Islet of Langerhans (tissue), 1 donor: ENCODE measurements around the gene B3GNT7.
"Not testable (repeated sequence)": the region's sequence is repeated elsewhere in the genome, so short reads cannot be mapped to it uniquely, and the experiment has no call there.

Source experiments
- FAIRE-seq: peaks from one replicate; lab custom pipeline; 2011; peaks lifted over from hg19 to GRCh38; lab: Jason Lieb, UNC

B3GNT7 gene

DNA sequence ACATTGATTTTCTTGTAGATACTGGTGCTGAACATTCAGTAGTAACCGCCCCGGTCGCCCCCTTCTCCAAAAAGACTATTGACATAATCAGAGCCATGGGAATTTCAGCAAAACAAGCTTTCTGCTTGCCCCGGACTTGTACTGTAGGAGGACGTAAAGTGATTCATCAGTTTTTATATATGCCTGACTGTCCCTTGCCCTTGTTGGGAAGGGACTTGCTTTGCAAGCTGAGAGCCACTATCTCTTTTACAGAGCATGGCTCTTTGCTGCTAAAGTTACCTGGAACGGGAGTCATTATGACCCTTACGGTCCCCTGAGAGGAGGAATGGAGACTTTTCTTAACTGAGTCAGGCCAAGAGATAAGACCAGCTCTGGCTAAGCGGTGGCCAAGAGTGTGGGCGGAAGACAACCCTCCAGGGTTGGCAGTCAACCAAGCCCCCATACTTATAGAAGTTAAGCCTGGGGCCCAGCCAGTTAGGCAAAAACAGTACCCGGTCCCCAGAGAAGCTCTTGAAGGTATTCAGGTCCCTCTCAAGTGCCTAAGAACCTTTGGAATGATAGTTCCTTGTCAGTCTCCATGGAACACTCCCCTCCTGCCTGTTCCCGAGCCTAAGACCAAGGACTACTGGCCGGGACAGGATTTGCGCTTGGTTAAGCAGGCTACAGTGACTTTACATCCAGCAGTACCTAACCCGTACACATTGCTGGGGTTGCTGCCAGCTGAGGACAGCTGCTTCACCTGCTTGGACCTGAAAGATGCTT is 8.1 kb downstream of the B3GNT7 start:
- FAIRE-seq, result not testable (repeated sequence)

DNA sequence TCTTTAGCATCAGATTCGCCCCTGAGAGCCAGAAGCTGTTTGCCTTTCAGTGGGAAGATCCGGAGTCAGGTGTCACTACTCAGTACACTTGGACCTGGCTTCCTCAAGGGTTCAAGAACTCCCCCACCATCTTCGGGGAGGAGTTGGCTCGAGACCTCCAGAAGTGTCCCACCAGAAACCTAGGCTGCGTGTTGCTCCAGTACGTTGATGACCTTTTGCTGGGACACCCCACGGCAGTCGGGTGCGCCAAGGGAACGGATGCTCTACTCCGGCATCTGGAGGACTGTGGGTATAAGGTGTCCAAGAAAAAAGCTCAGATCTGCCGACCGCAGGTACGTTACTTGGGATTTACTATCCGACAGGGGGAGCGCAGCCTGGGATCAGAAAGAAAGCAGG is 8.7 kb downstream of the B3GNT7 start:
- FAIRE-seq, result not testable (repeated sequence)

DNA sequence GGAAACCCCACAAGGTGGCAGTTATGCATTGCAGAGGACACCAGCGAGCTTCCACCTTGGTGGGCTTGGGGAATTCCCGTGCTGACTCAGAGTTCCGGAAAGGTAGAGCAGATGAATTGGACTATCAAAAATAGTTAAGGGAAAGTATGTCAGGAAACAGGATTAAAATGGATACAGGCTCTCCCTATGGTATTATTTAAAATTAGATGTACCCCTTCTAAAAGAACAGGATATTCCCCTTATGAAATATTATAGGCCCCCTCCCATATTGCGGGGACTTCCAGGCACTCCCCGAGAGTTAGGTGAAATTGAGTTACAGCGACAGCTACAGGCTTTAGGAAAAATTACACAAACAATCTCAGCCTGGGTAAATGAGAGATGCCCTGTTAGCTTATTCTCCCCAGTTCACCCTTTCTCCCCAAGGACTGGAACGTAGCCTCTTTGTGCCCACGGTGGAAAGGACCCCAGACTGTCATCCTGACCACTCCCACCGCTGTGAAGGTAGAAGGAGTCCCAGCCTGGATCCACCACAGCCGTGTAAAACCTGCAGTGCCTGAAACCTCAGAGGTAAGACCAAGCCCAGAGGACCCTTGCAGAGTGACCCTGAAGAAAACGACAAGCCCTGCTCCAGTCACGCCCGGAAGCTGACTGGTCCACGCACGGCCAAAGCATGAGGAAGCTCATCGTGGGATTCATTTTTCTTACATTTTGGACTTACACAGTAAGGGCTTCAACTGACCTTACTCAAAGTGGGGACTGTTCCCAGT is 10.3 kb downstream of the B3GNT7 start:
- FAIRE-seq, result not testable (repeated sequence)

DNA sequence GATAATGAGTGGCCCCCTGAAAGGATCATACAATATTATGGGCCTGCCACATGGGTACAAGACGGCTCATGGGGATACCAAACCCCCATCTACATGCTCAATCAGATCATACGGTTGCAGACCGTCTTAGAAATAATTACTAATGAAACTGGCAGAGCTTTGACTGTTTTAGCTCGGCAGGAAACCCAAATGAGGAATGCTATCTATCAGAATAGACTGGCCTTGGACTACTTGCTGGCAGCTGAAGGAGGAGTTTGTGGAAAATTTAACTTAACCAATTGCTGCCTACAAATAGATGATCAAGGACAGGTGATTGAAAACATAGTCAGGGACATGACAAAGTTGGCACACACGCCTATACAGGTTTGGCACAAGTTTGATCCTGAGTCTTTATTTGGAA is 12.2 kb downstream of the B3GNT7 start:
- not testable (repeated sequence) for FAIRE-seq

DNA sequence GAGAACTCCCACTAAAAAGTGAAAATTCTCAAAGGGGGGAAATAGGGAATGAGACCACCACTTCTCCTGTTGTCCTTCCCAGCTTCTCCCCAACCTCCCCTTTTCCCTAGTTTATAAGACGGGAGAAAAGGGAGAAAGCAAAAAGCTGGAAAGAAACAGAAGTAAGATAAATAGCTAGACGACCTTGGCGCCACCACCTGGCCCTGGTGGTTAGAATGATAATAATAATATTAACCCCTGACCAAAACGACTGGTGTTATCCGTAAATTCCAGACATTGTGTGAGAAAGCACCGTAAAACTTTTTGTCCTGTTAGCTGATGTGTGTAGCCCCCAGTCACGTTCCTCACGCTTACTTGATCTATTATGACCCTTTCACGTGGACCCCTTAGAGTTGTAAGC is 12.8 kb downstream of the B3GNT7 start:
- not testable (repeated sequence) for FAIRE-seq

DNA sequence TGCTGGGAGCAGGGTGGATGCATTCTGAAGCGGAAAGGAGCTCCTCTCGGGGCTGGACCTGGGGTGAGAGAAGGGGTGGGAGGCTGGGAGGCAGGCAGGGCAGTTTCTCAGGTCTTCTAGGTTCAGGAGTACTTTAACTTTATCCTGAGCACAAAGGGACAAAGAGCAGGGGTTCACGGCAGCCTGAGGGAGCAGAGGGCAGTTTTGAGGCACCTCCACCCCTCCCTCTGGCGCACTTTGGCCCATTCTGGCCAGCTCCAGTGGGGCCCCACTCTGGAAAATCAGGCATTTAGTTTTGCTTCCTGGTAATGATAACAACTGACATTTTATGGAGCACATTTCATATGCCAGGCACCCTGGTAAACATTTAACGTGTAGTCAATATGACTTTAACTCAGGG is 14.3 kb downstream of the B3GNT7 start:
- FAIRE-seq, result no peak

DNA sequence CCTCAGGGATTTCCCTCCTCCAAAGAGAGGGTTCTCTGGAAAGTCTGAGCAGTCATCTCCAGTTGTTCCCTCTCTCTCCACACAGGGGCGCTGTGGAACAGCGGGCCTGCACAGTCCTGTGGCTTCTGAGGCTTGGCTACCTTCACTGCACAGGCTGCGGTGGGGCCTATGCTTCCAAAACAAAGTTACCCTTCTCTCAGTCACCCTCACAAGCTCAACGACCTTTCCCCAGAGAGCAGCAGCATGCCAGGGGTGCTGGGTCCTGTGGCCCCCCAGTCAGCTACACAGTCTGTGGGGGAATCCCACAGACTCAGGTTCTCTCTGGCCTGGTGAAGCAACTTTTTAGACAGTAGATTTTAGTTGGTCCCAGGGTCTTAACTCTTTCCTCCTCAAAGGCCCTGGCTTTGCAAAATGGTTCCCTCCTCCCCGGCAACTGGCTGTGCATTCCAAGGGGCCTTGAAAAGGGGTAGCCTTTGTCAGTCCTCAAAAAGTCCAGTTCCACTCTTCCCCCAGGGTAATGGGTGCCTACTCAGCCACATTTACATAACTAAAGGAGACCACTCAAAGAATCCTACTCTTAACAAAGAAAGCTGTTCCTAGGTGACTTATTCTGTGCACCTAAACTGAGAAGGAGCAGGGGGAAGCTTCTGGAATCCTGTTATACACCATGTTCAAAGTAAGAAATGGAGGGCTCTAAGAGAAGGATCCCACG is 14.9 kb downstream of the B3GNT7 start:
- FAIRE-seq, result no peak

DNA sequence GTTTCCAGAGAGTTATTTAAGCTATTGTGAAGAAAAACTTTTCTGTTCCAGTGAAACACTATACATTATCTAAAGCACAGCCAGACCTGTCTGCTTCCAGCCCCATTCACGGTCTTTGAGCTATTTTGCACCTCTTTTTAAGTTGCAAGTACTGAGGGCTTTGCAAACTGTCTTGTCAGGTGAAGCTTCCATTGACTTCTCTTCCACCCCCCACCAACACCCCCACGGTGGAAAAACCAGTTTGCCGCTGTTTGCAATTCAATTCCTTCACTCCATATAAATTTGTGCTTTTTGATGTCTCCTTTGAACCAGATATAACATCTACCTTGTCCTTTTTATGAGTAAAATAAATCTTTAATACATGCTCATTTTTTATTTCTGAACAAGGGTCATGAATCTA is 15.7 kb downstream of the B3GNT7 start:
- FAIRE-seq, result no peak

DNA sequence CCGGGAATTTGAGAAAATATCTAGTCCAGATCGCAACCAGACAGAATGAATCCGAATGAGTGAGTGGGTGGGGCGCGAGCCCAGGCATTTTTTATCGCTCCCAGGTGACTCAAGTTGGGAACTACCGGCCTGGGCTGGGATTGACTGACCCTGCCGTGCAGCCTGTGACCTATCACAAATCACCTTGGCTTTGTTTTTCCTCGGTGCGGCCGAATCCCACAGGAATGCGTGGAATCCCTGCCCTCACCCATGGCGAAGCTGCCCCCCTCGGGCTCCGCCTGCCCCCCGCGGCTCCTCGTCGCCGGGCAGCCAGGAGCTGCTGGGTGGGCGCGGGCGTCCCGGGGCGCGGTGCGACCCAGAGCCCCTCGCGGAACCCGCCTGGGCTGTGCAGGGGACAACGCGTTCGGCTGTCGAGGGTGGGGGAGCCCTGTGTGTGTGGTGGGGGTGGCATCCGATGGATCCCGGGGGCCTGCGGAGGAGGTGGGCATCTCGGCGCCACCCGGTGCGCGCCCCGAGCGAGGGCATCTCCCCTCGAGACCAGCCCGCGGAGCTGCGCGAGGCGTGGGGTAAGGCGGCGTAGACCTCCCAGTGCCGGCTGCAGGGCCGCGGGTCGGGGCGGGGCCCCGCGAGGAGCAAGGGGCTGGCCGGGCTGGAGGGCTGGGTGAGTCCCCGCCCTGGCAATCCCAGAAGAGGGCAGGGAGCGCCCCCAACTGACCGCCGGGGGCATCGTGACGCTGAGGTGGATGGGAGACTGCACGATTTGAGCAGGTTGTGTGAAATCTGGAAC is 16.5 kb downstream of the B3GNT7 start:
- no peak for FAIRE-seq

DNA sequence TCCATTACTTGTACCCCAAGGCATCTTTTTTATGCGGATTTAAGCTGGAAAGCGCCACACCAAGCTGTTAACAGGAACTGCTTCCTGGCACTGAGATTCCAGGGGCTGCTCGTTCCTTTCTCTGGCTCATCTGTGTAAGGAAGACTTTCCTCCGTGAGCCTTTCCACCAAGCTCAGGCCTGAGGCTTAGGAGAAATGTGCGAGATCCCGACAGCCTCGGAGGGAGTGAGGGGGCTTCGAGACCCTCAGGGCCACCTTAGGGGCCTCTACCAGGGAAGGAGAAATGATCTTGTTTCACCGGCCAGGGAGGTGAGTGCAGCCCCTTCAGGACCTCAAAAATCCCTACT is 17.1 kb downstream of the B3GNT7 start:
- FAIRE-seq, result no peak

DNA sequence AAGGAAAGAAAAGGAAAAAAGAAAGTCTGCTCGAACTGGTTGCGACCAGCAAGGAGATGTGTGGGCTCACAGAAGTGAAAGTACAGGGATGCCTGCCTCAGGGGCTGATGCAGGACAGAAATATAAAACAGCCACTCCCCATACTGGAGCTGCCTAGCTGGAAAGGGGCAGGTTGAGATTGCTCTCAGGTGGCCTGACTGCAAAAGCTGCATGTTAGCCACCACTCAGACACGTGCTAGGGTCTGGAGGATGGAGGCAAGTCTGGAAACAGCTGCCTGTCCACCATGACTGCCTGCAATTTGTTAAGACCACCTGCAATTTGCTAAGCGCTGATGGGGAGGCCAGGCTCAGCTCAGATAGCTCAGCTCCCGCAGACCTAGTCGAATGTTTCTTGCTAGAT is 17.9 kb downstream of the B3GNT7 start:
- FAIRE-seq, result no peak

DNA sequence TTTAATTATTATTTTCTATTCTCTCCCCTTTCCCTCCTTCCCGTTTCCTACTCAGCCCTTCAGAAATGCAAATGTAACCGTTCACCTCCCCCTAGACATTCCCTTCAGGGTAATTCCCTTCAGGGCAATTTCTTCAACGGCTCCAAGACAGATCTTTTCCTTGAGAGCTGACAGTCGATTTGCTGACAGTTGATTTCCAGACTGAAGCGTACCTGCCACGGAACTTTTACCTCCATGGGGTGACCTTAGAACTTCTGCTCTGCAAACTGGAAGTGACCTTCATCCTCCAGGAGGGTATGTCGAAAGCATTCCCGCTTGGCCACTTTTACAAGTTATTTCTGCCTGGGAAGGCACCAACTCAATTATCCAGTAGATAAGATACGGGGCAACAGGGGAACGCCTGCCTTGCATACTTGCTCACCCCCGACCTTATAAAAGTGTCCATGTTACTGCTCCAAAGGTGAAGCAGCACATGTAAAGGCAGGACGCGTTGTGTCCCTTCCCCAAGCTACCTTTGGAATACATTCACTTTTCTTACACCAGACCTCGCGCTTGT is 18.5 kb downstream of the B3GNT7 start:
- FAIRE-seq, result no peak

DNA sequence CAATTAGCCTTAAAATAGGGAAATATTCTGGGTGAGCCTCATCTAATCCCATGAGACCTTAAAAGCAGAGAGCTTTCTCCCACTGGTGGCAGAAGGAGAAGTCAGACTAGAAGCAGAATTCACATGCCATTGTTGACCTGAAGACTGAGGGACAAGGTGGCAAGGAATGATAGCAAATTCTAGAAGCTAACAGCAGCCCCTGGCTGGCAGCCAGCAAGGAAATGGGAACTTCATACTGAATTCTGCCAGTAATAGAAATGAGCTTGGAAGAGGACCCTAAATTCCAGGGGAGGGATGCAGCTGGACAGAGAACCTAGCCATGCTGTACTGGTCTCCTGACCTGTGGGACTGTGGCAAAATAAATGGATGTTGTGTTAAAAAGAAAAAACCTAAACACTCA is 19.5 kb downstream of the B3GNT7 start:
- no peak for FAIRE-seq

DNA sequence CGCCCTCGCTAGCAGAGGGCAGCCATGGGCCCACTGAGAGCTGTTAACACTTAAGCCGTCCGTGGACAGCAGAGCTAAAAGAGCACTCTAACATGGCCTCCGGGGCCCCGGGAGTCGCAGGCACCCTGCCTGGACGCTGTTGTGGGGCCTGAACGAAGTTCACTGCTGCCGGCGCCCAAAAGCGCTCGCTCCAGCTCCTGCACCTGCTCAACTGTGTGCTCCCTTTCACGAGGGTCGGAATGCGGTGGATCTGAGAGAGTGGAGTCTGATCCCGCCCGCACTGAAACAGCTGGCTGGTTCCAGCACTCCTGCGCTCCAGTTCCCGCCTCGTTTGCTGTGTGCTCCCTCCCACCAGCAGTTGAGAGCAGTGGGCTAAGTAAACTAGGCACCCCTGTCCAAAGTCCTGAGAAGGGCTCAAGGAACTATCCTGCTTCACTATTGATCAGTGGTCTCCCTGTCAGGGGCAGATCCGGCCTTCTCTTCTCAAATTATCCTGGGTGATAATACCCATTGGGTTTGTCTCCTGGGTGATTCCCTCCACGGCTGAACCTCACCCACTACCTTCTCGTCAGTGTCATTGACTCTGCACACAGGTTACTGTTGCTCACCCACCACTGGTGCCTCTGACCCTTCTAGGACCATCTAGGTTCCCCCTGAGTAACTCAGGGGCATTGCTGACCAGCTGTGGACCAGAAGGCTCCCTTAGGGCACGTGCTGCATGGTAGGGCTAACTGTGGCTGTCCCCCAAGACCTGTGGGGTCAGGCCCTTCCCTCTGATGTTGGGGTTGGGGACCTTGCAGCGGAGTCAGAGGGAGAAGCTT is 23.5 kb downstream of the B3GNT7 start:
- FAIRE-seq, result no peak

DNA sequence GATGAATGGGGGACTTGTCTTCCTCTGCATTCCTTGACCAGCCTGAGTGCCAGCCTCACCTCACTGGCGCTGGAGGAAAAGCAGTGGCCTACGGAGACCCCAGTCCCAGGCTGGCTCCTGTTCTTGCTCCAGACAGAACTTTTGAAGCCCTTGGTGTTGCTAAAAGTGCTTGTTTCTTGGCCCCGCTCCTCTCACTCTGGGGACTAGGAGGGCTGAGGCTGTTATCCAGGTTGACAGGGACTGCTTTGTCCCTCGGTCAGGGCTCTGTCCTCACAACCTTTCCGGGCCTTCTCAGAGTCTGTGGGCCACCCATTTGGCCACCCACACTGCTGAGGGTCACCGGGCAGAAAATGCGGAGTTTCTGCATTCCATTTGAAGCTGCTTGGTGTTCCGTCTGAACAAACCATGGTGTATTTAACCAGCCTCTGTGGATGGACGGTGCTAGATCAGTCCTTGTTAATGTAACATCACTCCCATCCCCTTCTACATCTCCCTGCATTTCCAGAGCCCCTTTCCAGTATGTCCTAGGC is 25.6 kb downstream of the B3GNT7 start:
- no peak for FAIRE-seq

DNA sequence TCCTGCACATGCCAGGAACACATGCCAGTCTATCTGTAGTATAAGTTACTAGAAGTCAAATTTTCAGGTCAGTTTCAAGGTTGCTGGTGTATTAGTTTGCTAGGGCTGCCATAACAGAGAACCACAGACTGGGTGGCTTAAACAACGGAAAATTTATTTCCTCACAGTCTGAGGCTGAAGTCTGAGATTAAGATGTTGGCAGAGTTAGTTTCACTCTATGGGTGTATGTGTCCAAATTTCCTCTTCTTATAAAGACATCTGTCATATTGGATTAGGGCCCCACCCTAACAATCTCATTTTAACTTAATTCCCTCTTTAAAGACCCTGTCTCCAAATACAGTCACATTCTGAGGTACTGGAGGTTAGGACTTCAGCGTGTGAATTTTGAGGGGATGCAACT is 26.5 kb downstream of the B3GNT7 start:
- FAIRE-seq, result no peak

DNA sequence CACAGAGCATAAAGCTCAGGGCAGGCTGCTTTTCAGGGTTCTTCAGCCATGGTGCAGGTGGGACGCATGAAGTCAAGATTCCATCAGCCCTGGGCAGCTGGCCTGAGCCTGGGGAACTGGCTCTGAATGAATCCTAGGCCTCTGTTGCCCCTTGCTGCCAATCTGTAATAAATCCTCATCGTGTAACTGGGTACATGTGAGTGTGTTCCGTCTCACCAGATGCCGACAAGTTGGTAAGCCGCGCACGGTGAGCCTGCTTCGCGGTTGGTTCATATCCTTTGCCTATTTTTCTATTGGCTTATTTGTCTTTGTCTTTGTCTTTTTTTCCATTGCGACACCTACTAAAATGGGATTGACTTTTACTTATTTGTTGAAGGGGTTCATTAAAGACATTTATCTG is 27.7 kb downstream of the B3GNT7 start:
- FAIRE-seq, result no peak

DNA sequence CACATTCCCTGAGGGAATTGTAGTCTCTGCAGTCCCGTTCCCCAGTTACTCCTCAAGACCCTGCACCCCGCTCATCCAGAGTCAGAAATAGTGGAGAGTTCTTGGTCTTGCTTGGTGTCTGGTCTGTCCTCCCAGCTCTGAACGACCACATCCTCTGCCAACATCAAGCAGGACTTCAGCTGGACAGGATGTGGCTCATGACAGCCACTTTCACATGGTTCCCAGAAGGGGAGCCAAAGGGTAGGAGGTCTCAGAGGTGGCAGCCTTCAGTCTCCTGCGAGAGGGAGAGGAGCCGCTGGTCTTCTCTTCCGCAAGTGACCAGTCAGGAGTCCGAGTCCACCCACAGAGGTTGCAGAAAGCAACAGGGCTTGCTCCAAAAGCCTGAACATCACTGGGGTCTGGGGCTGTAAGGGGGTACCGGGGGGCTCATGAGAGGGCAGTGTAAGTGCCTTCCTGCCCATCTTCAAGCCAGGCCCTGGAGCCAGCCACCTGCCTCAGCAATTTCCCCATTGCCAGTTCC is 29.8 kb downstream of the B3GNT7 start:
- no peak for FAIRE-seq

DNA sequence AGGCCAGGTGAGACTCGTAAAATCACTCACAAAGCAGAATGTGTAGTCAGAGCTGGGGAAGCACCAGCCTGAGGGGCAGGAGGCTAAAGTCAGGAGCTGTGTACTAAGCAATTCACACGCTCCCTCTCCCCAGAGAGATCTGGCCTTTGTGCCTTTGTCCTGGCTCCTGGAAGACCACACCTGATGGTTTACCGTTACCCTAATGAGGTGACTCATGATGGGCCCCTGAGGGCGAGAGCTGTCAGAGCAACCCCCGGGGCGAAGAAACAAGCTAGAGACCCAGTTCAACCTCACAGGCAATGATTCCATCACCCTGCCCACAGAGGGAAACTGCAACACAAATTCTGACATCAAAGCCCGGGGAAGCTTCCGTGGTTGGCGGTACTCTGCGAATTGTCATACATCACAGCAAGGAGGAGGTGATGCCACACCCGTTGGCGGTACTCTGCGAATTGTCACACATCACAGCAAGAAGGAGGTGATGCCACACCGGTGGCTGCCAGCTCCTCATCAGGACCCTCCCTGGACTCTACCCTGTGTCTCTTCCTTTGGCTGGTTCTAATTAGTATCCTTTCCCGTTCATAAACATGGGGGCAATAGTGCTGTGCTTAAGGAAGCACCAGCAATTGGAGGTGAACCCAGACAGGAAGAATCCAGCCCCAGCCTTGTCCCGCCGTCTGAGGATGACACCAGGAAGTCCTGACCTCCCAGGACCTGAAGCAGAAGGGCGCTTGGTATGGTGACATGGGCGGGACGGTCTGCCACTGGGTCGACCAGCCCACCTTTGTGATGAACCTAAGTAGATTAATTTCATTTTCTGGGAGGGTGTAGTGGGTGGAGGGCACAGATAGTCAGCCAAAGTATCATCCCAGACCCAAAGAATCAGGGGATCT is 30.5 kb downstream of the B3GNT7 start:
- FAIRE-seq, result no peak

DNA sequence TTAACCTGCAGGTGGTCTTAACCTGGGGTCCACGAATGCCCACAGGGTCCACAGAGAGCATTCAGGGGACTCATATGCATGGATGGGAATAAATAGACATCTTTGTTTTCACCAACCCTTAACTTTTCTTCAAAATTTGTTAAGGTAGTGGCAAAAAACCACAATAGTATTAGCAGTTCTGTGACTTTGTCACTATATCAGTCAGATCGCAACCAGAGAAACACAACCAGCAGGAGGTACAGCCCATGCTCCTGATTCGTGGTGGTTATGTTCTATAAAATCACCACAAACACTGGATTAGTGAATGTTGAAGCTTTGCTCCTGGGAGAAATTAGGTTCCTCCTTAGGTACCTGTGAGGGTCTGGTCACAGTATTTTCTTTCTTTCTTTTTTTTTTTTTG is 31.6 kb downstream of the B3GNT7 start:
- FAIRE-seq, result no peak
